KMS-11 (cell line): ENCODE measurements around the gene DENND4A.

Experiments used
- H2AFZ ChIP-seq: fragments of 200-600 bp; sonication (generic); 2 replicates; pipeline ENCODE4 v1.6.1; 2016; ENCODE audit warnings: antibody characterized with exemption, mixed run types, low read depth
- H3K27ac ChIP-seq: fragments of 200-600 bp; sonication (generic); 2 replicates; pipeline ENCODE4 v1.6.1; 2016; ENCODE audit warnings: mild to moderate bottlenecking, mixed run types
- H3K27me3 ChIP-seq: fragments of 200-600 bp; sonication (generic); 2 replicates; pipeline ENCODE4 v1.6.1; 2017; ENCODE audit warnings: mild to moderate bottlenecking, low read depth, mixed run types, moderate library complexity; ENCODE audit not compliant: insufficient read depth
- H3K36me3 ChIP-seq: fragments of 200-600 bp; sonication (generic); 2 replicates; pipeline ENCODE4 v1.6.1; 2017; ENCODE audit warnings: mild to moderate bottlenecking, mixed run types; ENCODE audit not compliant: insufficient read depth
- H3K4me1 ChIP-seq: fragments of 200-600 bp; sonication (generic); 2 replicates; pipeline ENCODE4 v1.6.1; 2016; ENCODE audit warnings: mild to moderate bottlenecking, low read depth, mixed run types; ENCODE audit not compliant: poor library complexity, severe bottlenecking
- H3K4me2 ChIP-seq: fragments of 200-600 bp; sonication (generic); 2 replicates; pipeline ENCODE4 v1.7.0; 2016; ENCODE audit warnings: mild to moderate bottlenecking, mixed run types
- H3K4me3 ChIP-seq: fragments of 200-600 bp; sonication (generic); IDR thresholded peaks from 2 replicates; pipeline ENCODE4 v1.6.1; 2017; ENCODE audit warnings: low read depth, low read length, mixed read lengths; ENCODE audit not compliant: insufficient read depth
- H3K79me2 ChIP-seq: fragments of 200-600 bp; sonication (generic); 2 replicates; pipeline ENCODE4 v1.6.1; 2016; ENCODE audit warnings: low read depth, mixed run types; ENCODE audit not compliant: insufficient read depth
- H3K9ac ChIP-seq: fragments of 200-600 bp; sonication (generic); 2 replicates; pipeline ENCODE4 v1.6.1; 2016; ENCODE audit warnings: mild to moderate bottlenecking, mixed run types
- H4K20me1 ChIP-seq: fragments of 200-600 bp; sonication (generic); 2 replicates; pipeline ENCODE4 v1.6.1; 2016; ENCODE audit warnings: mild to moderate bottlenecking, mixed run types; ENCODE audit not compliant: insufficient read depth
- TF ChIP-seq, protein P1 (sequence below): fragments of 200-600 bp; sonication (generic); conservative IDR thresholded peaks from 2 replicates; pipeline ENCODE4 v1.6.1; 2017; ENCODE audit warnings: low read depth, mild to moderate bottlenecking, antibody characterized with exemption, low read length, moderate library complexity, mixed read lengths

DENND4A gene

DNA sequence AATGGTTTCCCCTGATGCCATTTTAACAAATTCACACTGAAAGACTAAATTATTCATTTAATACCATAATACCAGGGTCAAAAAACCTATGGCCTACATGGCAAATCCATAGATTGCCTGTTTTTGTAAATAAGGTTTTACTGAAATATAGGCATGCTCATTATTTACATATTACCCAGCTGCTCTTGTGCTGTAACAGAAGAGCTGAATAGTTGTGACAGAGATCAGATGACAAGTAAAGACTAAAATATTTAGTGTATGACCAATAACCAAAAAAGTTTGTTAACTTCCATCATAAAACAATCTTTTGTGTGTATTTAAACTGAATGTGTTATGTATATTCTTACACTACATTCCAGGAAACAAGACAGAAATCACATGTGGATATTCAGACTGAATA, 60.2 kb downstream of the DENND4A start:
- Histone ChIP-seq H3K27me3 (no peaks in the 10 kb centered on the region), H3K4me2 (no peak overlapping the region), H2AFZ (no peak overlapping the region), H3K27ac (no peak overlapping the region), H3K4me1 (peaks cover 17% of the 10 kb centered on the region), H3K36me3 (no peaks in the 10 kb centered on the region), H3K4me3 (no peak overlapping the region), H3K9ac (no peak overlapping the region), H3K79me2 (no peaks in the 10 kb centered on the region), H4K20me1 (no peaks in the 10 kb centered on the region)
- TF ChIP-seq, protein P1, sequence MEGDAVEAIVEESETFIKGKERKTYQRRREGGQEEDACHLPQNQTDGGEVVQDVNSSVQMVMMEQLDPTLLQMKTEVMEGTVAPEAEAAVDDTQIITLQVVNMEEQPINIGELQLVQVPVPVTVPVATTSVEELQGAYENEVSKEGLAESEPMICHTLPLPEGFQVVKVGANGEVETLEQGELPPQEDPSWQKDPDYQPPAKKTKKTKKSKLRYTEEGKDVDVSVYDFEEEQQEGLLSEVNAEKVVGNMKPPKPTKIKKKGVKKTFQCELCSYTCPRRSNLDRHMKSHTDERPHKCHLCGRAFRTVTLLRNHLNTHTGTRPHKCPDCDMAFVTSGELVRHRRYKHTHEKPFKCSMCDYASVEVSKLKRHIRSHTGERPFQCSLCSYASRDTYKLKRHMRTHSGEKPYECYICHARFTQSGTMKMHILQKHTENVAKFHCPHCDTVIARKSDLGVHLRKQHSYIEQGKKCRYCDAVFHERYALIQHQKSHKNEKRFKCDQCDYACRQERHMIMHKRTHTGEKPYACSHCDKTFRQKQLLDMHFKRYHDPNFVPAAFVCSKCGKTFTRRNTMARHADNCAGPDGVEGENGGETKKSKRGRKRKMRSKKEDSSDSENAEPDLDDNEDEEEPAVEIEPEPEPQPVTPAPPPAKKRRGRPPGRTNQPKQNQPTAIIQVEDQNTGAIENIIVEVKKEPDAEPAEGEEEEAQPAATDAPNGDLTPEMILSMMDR, result no peak

- peaks cover 17% of the 10 kb centered on the region for H3K4me1 ChIP-seq
- TF ChIP-seq, protein P1, result no peak
- H3K27me3 ChIP-seq, result no peaks in the 10 kb centered on the region
- H4K20me1 ChIP-seq, result no peaks in the 10 kb centered on the region
- no peaks in the 10 kb centered on the region for H3K79me2 ChIP-seq
- H3K9ac ChIP-seq, result no peak overlapping the region
- no peak overlapping the region for H3K4me2 ChIP-seq
- H3K27ac ChIP-seq, result no peak overlapping the region
- H2AFZ ChIP-seq, result no peak overlapping the region
- H3K4me3 ChIP-seq, result no peak overlapping the region
- H3K36me3 ChIP-seq, result no peaks in the 10 kb centered on the region
Measured at GRCh38 chr15:65730549-65731172, 61.4 kb downstream of the DENND4A start.

- H3K36me3 ChIP-seq, result no peaks in the 10 kb centered on the region
- no peak overlapping the region for H2AFZ ChIP-seq
- no peak overlapping the region for H3K4me3 ChIP-seq
- no peak overlapping the region for H3K9ac ChIP-seq
- H3K79me2 ChIP-seq, result no peaks in the 10 kb centered on the region
- no peak overlapping the region for H3K27ac ChIP-seq
- TF ChIP-seq, protein P1, result no peak
- H3K4me1 ChIP-seq, result no peaks in the 10 kb centered on the region
- no peak overlapping the region for H3K4me2 ChIP-seq
- no peaks in the 10 kb centered on the region for H4K20me1 ChIP-seq
- H3K27me3 ChIP-seq, result no peaks in the 10 kb centered on the region
Measured at GRCh38 chr15:65724464-65725215, 67.5 kb downstream of the DENND4A start.

- Histone ChIP-seq H3K4me2 (no peak overlapping the region), H3K36me3 (no peaks in the 10 kb centered on the region), H3K27ac (no peak overlapping the region), H3K4me1 (no peaks in the 10 kb centered on the region), H2AFZ (no peak overlapping the region), H3K79me2 (no peaks in the 10 kb centered on the region), H3K9ac (no peak overlapping the region), H3K4me3 (no peak overlapping the region), H3K27me3 (no peaks in the 10 kb centered on the region), H4K20me1 (no peaks in the 10 kb centered on the region)
- TF ChIP-seq, protein P1, result no peak
Measured at GRCh38 chr15:65723876-65724275, 68.2 kb downstream of the DENND4A start.
